KOPT-K1 (cell line): ENCODE measurements around the gene RERE.
A peak's percentile ranks its signal among the peaks of the same experiment; 100 is the strongest.
"Not testable (repeated sequence)": the region's sequence is repeated elsewhere in the genome, so short reads cannot be mapped to it uniquely, and the experiment has no call there.

Experiments used
- H3K27ac ChIP-seq: fragments of 200-600 bp; sonication (generic); 2 replicates; pipeline ENCODE4 v1.5.1; 2016; ENCODE audit warnings: antibody characterized with exemption, mild to moderate bottlenecking, low read depth, low read length; ENCODE audit not compliant: poor library complexity, severe bottlenecking
- H3K36me3 ChIP-seq: fragments of 200-600 bp; sonication (generic); 2 replicates; pipeline ENCODE4 v1.5.1; 2017; ENCODE audit warnings: antibody characterized with exemption, mild to moderate bottlenecking, low read length, moderate library complexity; ENCODE audit not compliant: insufficient read depth
- H3K9me3 ChIP-seq: fragments of 200-600 bp; sonication (generic); 2 replicates; pipeline ENCODE4 v1.5.1; 2017; ENCODE audit warnings: antibody characterized with exemption, low read length, mild to moderate bottlenecking; ENCODE audit not compliant: insufficient read depth, poor library complexity, severe bottlenecking

RERE gene

DNA sequence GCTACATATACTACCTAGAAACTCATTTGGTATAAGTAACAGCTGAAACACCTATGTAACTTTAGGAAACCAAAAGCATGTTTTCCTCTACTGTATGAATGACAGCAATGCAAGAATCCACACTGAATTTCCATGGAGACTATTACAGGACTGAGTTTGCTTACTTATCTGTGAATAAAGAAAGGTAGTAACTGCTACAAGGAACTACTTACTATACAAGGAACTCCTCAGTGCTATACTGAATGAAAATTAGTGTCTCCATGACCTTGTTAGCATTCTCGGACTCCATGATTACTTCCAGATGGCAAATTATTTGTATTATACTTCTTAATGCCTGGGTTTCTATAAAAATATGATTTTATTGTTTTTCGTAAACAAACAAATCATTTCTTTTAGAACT lies 198.0 kb downstream of the RERE start:
- H3K27ac ChIP-seq, H3K36me3 ChIP-seq, H3K9me3 ChIP-seq: not testable (repeated sequence)

DNA sequence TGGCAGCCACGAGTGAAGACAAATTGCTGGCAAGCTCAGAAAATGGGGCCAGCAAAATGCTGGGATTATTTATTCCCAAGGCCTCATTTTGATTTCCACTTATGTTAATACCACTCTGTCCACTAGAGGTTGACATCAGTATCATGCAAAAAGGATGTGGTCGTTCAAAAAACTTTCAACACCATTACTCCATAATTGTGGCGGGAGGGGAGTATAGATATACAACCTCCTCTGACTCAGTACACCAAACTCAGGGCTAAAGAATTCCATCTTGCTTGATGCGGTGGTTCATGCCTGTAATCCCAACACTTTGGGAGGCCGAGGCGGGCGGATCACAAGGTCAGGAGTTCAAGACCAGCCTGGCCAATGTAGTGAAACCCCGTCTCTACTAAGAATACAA lies 200.6 kb downstream of the RERE start:
- not testable (repeated sequence) for H3K9me3 ChIP-seq, H3K36me3 ChIP-seq

GRCh38 chr1:8611634-8612515 lies 205.6 kb downstream of the RERE start:
- H3K27ac ChIP-seq, H3K9me3 ChIP-seq, H3K36me3 ChIP-seq: not testable (repeated sequence)

More for the DNA sequence above, 200.6 kb downstream of the RERE start:
- H3K27ac ChIP-seq = not testable (repeated sequence)

- H3K27ac ChIP-seq = no peak overlapping the region
- H3K36me3 ChIP-seq = no peaks in the 10 kb centered on the region
- H3K9me3 ChIP-seq = no peaks in the 10 kb centered on the region
These were observed 209.5 kb downstream of the RERE start for GRCh38 chr1:8607906-8608305.

- Histone ChIP-seq H3K27ac (no peak overlapping the region), H3K36me3 (no peaks in the 10 kb centered on the region), H3K9me3 (no peaks in the 10 kb centered on the region)
These were observed 213.1 kb downstream of the RERE start for GRCh38 chr1:8604041-8604945.

GRCh38 chr1:8603220-8603616 lies 214.2 kb downstream of the RERE start:
- Histone ChIP-seq H3K27ac (peak overlapping the region; percentile 41), H3K36me3 (no peaks in the 10 kb centered on the region)

GRCh38 chr1:8602471-8603219 lies 214.8 kb downstream of the RERE start:
- Histone ChIP-seq H3K9me3 (no peaks in the 10 kb centered on the region), H3K27ac (peak overlapping the region; percentile 41), H3K36me3 (no peaks in the 10 kb centered on the region)

More at GRCh38 chr1:8603220-8603616, 214.2 kb downstream of the RERE start:
- no peaks in the 10 kb centered on the region for H3K9me3 ChIP-seq

- Histone ChIP-seq H3K36me3 (no peaks in the 10 kb centered on the region), H3K27ac (no peak overlapping the region), H3K9me3 (no peaks in the 10 kb centered on the region)
These were observed 217.1 kb downstream of the RERE start for GRCh38 chr1:8600336-8600735.

DNA sequence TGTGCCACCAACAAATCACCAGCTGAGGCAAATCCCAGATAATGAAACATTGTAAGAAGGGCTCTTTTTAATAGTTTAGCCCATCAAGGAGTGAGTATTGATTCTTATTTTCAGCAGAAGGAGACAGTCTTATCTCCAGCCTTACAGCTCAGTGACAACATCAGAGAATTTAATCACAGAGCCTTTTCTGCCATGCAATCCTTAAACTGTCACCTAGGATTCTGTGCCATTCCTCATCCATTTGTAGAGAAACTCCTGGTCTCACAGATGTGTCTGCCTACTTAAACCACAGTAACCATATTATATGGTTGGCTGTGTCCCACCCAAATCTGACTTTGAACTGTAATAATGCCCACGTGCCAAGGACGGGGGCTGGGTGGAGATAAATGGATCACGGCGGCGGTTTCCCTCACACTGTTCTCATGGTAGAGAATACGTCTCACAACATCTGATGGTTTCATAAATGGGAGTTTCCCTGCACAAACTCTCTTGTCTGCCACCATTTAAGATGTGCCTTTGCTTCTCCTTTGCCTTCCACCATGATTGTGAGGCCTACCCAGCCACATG lies 217.7 kb downstream of the RERE start:
- H3K27ac ChIP-seq = no peak overlapping the region
- no peaks in the 10 kb centered on the region for H3K36me3 ChIP-seq
- no peaks in the 10 kb centered on the region for H3K9me3 ChIP-seq

DNA sequence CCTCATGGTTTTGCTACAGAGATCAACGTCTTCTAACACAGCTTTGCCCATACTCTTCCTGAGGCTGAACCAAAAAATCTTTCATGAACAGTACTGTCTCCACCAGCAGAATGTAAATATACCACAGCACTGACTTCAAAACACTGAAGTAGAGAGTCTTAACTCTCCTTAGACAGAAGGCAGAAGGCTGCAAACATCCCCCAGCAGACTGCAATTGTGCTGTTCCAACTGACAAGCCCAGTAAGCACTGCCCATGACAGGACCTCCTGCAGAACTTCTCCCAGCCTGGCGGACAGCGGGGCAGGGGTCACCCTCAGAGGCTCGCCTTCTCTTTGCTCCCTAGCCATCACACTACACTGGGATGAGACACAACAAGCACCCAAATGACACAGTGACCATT lies 218.7 kb downstream of the RERE start:
- no peaks in the 10 kb centered on the region for H3K36me3 ChIP-seq
- no peak overlapping the region for H3K27ac ChIP-seq
- H3K9me3 ChIP-seq = no peaks in the 10 kb centered on the region

DNA sequence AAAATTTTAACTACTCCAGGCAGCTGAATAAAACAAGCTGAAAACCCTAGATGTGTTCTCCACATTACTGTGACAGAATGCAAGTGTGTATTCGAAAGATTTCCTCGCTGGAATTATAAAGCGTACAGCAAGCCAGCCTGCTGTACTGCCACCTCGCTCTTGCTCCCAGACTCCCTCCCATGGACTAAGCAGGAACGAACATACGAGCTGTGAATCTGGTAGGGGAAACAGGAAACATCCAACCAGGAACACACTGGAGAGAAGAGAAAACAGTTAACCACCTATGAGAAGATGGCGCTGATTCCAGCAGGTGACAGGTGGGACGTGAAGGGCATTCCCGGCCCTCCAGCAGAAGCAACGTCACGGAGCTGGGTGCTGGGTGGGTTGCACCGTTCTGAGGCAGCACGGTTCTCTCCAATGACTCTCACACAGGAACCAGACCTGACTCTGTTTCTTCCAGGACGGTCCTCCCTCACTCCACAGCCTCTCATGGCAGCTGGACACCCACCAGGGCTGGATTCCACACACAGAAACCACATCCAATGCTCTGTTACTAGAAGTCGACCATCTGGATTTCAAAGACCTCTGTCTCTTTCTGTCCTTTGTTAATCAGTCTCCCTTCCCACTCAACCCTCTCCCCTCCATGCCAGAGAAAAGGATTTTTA lies 219.2 kb downstream of the RERE start:
- Histone ChIP-seq H3K36me3 (no peaks in the 10 kb centered on the region), H3K27ac (no peak overlapping the region), H3K9me3 (peaks cover 5% of the 10 kb centered on the region)

DNA sequence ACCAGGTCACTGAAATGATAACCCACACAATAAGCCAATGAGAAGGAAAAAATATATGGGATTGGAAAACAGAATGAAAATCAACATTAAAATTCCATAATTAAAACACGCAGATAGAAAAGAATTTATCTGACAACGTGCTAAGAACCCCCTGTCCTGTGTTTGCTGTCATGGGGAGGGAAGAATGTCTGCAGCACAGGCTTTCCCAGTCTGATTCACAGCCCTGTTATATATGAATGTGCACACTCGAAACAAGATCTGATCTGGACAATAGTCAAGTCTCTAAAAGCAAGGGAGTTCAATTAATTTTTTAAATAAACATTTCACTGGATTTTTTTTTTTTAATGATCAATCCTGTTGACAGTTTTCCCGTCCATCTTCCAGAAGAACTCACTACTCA lies 220.0 kb downstream of the RERE start:
- H3K27ac ChIP-seq = no peak overlapping the region
- no peaks in the 10 kb centered on the region for H3K36me3 ChIP-seq
- peaks cover 8% of the 10 kb centered on the region for H3K9me3 ChIP-seq

- H3K27ac ChIP-seq = no peak overlapping the region
- H3K9me3 ChIP-seq = peaks cover 8% of the 10 kb centered on the region
- H3K36me3 ChIP-seq = no peaks in the 10 kb centered on the region
These were observed 221.5 kb downstream of the RERE start for GRCh38 chr1:8595941-8596340.

DNA sequence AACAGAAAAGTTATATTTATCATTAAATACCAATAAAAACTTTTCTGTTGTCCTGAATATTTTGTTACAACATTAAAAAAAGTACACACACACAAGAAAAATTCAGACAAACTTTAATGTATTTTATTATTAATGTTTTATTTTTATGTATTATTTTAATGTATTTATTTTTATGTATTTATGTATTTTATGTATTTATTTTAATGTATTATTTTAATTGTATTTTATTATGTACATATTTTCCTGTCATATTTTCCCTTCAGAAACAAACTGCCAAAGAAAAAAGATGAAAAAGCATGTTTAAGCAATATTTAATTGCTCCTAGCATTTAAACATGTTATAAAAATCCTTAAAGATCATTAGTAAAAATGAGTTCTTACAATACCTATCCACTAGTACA lies 222.1 kb downstream of the RERE start:
- H3K36me3 ChIP-seq = no peaks in the 10 kb centered on the region

More for the DNA sequence above, 222.1 kb downstream of the RERE start:
- Histone ChIP-seq H3K9me3 (peaks cover 8% of the 10 kb centered on the region), H3K27ac (no peak overlapping the region)
